Fibroblast of villous mesenchyme (primary cell): Measurements from ENCODE around the gene F2RL1. TPM values are rescaled to one million over a fixed set of nuclear protein-coding genes. Genes with fewer than 3 reads are reported as not detected.

Experiments
- DNase-seq: peaks from one replicate; pipeline ENCODE4 v3.0.0-alpha.2; 2010; ENCODE audit warnings: low read depth
- H3K4me3 ChIP-seq: 2 replicates; pipeline ENCODE4 v1.5.1; 2011; ENCODE audit warnings: low read depth, mild to moderate bottlenecking, low read length
- total RNA-seq: library from RNA; depleted of rRNA; stranded (reverse); fragments of >200 nt; gene quantifications from 2 replicates; pipeline ENCODE4 v1.2.3, GENCODE V29; 2012
- TF ChIP-seq, protein P1 (sequence below): IDR thresholded peaks from 2 replicates; pipeline ENCODE4 v1.5.1; 2012; ENCODE audit warnings: low read depth, mild to moderate bottlenecking, low read length; ENCODE audit not compliant: insufficient read depth

The F2RL1 gene
- total RNA-seq, 1 donor: 26.3 TPM

DNA sequence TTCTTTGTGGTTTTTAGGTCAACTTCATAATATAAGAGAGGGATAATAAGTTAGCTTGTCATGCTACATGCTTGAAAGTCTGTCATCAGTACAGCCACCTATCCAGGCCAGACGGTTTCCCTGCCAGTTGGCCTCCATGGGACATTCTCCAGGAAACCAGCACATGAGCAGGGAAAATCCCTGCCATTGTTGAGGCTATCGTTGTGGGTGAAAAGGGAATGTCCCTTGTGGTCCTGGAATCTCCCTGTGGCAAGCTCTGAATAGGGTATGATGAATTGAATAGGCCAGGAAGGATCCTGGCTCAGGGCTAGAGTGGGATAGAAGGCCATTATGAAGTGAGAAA is 12.3 kb downstream of the F2RL1 start:
- TF ChIP-seq, protein P1, sequence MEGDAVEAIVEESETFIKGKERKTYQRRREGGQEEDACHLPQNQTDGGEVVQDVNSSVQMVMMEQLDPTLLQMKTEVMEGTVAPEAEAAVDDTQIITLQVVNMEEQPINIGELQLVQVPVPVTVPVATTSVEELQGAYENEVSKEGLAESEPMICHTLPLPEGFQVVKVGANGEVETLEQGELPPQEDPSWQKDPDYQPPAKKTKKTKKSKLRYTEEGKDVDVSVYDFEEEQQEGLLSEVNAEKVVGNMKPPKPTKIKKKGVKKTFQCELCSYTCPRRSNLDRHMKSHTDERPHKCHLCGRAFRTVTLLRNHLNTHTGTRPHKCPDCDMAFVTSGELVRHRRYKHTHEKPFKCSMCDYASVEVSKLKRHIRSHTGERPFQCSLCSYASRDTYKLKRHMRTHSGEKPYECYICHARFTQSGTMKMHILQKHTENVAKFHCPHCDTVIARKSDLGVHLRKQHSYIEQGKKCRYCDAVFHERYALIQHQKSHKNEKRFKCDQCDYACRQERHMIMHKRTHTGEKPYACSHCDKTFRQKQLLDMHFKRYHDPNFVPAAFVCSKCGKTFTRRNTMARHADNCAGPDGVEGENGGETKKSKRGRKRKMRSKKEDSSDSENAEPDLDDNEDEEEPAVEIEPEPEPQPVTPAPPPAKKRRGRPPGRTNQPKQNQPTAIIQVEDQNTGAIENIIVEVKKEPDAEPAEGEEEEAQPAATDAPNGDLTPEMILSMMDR: no peak
- peak; percentile 42 for DNase-seq
- H3K4me3 ChIP-seq: no peak overlapping the region

GRCh38 chr5:76836181-76836580 is 17.4 kb downstream of the F2RL1 start:
- H3K4me3 ChIP-seq: no peak overlapping the region
- TF ChIP-seq, protein P1: peak; percentile 33
- peak; percentile 42 for DNase-seq

DNA sequence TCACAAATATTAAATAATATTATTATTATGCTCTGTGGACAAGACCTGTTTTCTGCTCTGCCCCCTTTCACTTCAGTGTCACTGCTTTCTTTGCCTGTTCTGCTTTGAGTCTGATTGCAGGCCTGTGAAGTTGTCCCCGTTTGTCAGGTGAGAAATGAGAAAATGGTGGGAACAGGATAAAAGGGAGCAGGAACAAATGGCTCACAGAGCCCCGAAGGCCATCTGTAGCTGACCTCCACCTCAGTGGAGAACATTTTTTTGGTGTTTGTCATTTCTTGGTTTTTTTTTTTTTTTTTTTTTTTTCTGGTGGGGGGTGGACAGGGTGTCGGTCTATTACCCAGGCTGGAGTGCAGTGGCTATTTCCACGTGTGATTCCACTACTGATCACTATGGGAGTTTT is 17.8 kb downstream of the F2RL1 start:
- TF ChIP-seq, protein P1: no peak
- peak; percentile 14 for DNase-seq
- no peak overlapping the region for H3K4me3 ChIP-seq

- H3K4me3 ChIP-seq: no peak overlapping the region
- DNase-seq: peak; percentile 67
- TF ChIP-seq, protein P1: no peak
Measured at GRCh38 chr5:76838481-76839261, 19.8 kb downstream of the F2RL1 start.

- DNase-seq: no peak
- H3K4me3 ChIP-seq: no peak overlapping the region
- TF ChIP-seq, protein P1: no peak
Measured at GRCh38 chr5:76841361-76841760, 22.5 kb downstream of the F2RL1 start.

- H3K4me3 ChIP-seq: no peak overlapping the region
- DNase-seq: no peak
- TF ChIP-seq, protein P1: no peak
Measured at GRCh38 chr5:76845890-76846289, 27.1 kb downstream of the F2RL1 start.
